Lower leg skin (tissue), 3 donors: ENCODE measurements around the gene SCYL1.

Experiments used
- CTCF ChIP-seq, 3 donors: fragments of 450-650 bp; IDR thresholded peaks; one replicate each; pipeline ENCODE4 v1.5.1; 2016; ENCODE audit warnings: antibody characterized with exemption in 3 of 3, mild to moderate bottlenecking in 3 of 3, moderate library complexity in 2 of 3
- POLR2A ChIP-seq, 2 donors: fragments of 450-650 bp; IDR thresholded peaks; one replicate each; pipeline ENCODE4 v1.6.1; 2016 to 2017; ENCODE audit warnings: antibody characterized with exemption in 2 of 2, mild to moderate bottlenecking in 1 of 2, moderate library complexity in 1 of 2

- TF ChIP-seq CTCF (IDR thresholded peaks at IDR 0.05) (no peak), POLR2A (IDR thresholded peaks at IDR 0.05) (no peak)
Measured at GRCh38 chr11:65506772-65507505, 17.9 kb upstream of the SCYL1 start.
